GM19035 (cell line): ENCODE results near the gene IPO13.
A peak's percentile ranks its signal among the peaks of the same experiment; 100 is the strongest.

Experiments used
- ATAC-seq: cut with Tn5 transposase; IDR thresholded peaks from one replicate; pipeline ENCODE4 v1.9.1; 2021; ENCODE audit not compliant: unreplicated experiment

IPO13 gene

GRCh38 chr1:43930949-43931275, 15.8 kb upstream of the IPO13 start:
- no peak for ATAC-seq

GRCh38 chr1:43931711-43932660, 14.8 kb upstream of the IPO13 start:
- ATAC-seq, result no peak

GRCh38 chr1:43932786-43933385, 13.9 kb upstream of the IPO13 start:
- no peak for ATAC-seq

GRCh38 chr1:43933386-43934100, 13.2 kb upstream of the IPO13 start, which contains the start of gene ARTN:
Gene ARTN (plus strand): TSS chr1:43933801. CDS start chr1:43935657, 1,856 bp downstream.
- ATAC-seq, result no peak

- no peak for ATAC-seq
Measured at GRCh38 chr1:43934101-43934985, 12.4 kb upstream of the IPO13 start.

- ATAC-seq, result no peak
Measured at GRCh38 chr1:43934986-43935324, 11.8 kb upstream of the IPO13 start.

- no peak for ATAC-seq
Measured at GRCh38 chr1:43935711-43936427, 10.9 kb upstream of the IPO13 start.

- no peak for ATAC-seq
Measured at GRCh38 chr1:43936431-43937151, 10.2 kb upstream of the IPO13 start.

GRCh38 chr1:43937179-43937865, 9.4 kb upstream of the IPO13 start:
- ATAC-seq, result no peak

- ATAC-seq, result no peak
Measured at GRCh38 chr1:43938383-43938782, 8.4 kb upstream of the IPO13 start.

GRCh38 chr1:43938892-43939587, 7.7 kb upstream of the IPO13 start:
- no peak for ATAC-seq

GRCh38 chr1:43942411-43942810, 4.3 kb upstream of the IPO13 start:
- no peak for ATAC-seq

- ATAC-seq, result no peak
Measured at GRCh38 chr1:43944860-43945259, 1.9 kb upstream of the IPO13 start.

GRCh38 chr1:43945674-43946235, 995 bp upstream of the IPO13 start:
- ATAC-seq, result no peak

GRCh38 chr1:43947061-43947873, 517 bp downstream of the IPO13 start:
- ATAC-seq, result peak; percentile 31

GRCh38 chr1:43947874-43948437, 1.2 kb downstream of the IPO13 start:
- ATAC-seq, result no peak

GRCh38 chr1:43949678-43950077, 2.9 kb downstream of the IPO13 start:
- ATAC-seq, result no peak
